HG03571 (cell line): ENCODE measurements around the gene NTS.
A peak's percentile ranks its signal among the peaks of the same experiment; 100 is the strongest.

Source experiments
- ATAC-seq: cut with Tn5 transposase; IDR thresholded peaks from one replicate; pipeline ENCODE4 v1.9.1; 2021; ENCODE audit not compliant: unreplicated experiment

NTS gene, protein sequence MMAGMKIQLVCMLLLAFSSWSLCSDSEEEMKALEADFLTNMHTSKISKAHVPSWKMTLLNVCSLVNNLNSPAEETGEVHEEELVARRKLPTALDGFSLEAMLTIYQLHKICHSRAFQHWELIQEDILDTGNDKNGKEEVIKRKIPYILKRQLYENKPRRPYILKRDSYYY

DNA sequence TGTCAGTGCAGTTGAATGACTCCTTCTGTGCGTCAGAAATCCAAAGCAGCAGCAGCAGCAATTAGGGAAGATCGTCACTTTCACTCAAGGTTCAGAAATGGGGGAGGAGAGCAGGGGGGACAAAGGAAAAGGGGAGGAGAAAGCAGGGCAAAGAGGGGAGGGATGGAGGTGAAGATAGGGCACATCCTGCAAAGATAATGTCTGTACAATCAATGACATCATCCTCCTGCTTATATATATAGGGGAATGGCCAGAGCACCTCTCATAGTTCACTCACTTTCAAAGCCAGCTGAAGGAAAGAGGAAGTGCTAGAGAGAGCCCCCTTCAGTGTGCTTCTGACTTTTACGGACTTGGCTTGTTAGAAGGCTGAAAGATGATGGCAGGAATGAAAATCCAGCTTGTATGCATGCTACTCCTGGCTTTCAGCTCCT lies at the start of gene NTS:
NTS (plus strand) TSS at position 265 of the 431 bp plus-strand sequence; CDS start at position 374, 109 bp downstream.
- peak; percentile 55 for ATAC-seq

DNA sequence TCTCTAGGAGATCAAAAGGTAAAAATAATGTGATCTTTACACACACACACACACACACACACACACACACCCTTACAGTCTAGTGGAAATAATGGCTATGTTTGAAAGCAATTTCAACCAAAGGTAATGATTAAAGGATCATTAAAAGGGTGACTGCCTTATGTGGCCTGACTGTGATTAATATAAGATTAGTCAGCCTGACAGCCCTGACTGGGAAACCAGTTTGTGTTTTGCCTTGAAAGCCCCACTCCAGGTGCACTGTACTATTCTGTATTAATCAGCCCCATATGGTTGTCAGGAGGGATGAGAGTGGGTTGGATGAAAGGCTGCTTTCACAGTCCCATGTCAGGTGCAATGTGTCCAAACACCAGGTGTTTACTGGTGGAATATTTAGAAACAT lies 48.3 kb upstream of the NTS start:
- ATAC-seq = no peak

DNA sequence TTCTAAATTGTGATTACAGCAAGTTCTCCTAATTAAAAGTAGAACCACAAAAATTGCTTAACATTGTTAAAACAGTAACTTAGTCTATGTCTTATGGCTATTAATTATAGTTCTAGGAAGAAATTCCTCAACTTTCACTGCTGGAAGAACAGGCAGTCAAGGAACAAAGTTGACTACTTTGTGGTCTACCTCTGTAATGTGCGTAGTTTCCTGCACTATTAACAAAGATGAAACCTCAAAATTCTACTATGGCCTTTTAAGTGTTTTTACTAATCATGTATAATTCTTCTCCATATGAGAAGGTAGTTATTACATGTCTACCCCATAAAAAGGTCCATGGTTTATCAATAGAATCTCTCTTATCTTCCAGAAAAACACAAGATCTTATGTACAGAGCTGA lies 45.5 kb upstream of the NTS start:
- no peak for ATAC-seq

GRCh38 chr12:85829391-85829790 lies 44.7 kb upstream of the NTS start:
- no peak for ATAC-seq

DNA sequence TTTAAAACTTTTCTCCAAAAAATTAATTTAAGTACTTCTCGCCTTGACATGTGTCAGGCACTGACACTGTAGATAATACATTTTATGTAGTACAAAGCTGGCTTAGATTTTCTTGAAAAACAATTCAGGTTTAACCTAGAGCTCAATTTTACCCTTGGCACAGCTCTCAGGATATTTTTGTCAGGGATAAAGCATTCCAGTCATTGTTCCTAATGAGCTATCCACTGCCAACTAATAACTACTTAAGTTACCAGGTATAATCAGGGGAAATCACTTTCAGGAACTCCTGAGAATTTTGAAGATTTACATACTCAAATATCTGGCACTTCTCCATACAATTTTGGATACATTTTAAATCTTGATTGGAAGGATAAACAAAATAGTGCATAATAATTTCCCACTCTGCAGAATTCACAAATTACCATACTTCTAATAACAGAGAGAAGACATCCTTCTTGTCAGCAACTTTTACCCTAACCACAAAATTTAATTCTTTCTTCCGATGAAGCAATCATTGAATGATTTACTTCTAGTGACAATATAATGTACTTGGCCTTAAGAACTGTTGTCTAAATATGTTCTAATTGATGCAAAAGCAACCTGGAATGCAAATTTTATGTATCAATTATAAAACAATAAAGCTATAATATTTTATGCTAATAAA lies 42.6 kb upstream of the NTS start:
- ATAC-seq = no peak

DNA sequence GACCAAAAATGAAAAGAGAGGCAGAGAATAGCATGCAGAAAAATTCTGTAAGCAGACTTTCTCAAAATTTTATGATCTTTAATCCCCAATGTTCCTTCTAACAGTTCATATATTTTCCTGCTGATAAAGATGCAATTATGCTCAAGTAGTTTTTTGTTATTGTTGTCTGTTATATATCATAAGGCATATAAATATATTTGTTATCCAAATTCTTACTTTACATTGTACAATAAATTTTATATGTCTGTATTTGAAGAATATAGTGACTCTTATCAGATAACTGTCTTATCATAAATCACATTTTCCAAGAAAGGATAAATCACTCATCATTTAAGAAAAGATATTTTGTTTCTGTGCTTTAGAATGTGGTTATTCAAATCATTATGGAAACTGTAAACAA lies 40.5 kb upstream of the NTS start:
- ATAC-seq = no peak

- ATAC-seq = no peak
Measured at GRCh38 chr12:85834378-85834777, 39.7 kb upstream of the NTS start.

DNA sequence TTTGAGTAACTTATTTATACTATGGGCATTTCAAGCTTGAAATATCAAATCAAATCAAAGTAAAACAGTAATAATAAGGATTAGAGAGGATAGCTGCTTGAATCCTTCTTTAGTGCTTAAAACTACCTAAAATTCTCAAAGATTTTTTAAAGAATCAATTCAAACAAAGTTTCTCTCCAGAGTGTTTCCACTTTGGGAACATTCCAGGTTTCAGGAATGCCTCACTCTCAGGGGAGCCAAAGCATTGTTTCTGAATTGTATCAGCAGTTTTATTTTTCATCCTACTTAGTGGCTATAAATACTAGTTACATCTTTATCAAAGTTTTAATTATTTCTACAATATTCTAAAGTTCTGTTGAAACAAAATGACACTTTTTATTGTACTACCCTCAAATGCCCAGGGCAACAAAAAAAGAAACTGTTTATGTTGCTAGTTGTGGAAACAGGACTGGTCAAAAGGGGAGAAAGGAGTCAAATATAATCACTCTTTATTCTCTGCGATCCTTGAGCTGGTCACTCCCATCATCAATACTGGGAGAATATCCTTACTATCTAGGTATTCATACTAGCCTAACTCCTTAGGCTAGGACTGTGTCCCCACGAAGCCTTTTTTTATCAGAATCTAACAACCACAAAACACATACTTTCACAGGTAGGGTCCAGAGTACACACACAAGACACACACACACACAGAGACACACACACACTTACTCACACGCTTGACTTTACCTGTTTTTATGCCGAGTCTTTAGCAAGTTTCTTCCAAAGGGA lies 38.5 kb upstream of the NTS start:
- ATAC-seq = no peak

- ATAC-seq = no peak
Measured at GRCh38 chr12:85836197-85837090, 37.7 kb upstream of the NTS start, which contains the start of gene RASSF9. Gene RASSF9 (minus strand): TSS chr12:85836409. CDS start chr12:85836201, 208 bp downstream.

GRCh38 chr12:85843606-85844310 lies 30.3 kb upstream of the NTS start:
- ATAC-seq = no peak

DNA sequence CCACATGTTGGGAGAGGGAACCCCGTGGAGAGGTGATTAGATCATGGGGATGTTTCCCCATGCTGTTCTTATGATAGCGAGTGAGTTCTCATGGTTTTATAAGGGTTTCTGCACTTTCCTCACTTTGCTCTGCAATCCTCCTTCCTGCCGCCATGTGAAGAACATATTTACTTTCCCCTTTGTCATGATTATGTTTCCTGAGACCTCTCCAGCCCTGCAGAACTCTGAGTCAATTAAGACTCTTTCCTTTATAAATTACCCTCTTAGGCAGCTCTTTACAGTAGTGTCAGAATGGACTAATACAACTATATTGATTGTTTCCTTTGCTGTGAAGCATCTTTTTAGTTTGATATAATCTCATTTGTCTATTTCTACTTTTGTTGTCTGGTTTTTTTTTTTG lies 24.8 kb upstream of the NTS start:
- no peak for ATAC-seq

- no peak for ATAC-seq
Measured at GRCh38 chr12:85855305-85855704, 18.8 kb upstream of the NTS start.

GRCh38 chr12:85856966-85857365 lies 17.1 kb upstream of the NTS start:
- ATAC-seq = no peak

DNA sequence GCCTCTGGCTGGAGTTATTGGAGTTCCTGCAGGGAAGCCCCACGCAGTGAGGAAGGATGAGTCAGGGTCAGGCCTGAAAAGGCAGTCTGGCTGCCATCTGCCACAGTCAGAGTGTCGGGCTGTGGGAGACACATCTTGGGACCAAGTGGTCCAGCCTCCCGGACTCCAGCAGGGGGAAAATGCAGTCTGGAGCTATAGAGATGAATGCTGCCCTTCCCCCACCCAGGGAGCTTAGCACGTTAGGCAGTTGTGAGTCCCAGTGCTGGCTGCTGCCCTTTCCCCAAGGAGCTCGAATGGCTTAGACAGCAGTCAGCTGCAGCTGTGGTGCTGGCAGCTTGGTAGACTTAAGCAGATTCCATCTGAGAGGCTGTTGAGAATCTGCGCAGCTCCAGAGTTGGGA lies 8.2 kb upstream of the NTS start:
- ATAC-seq = no peak

DNA sequence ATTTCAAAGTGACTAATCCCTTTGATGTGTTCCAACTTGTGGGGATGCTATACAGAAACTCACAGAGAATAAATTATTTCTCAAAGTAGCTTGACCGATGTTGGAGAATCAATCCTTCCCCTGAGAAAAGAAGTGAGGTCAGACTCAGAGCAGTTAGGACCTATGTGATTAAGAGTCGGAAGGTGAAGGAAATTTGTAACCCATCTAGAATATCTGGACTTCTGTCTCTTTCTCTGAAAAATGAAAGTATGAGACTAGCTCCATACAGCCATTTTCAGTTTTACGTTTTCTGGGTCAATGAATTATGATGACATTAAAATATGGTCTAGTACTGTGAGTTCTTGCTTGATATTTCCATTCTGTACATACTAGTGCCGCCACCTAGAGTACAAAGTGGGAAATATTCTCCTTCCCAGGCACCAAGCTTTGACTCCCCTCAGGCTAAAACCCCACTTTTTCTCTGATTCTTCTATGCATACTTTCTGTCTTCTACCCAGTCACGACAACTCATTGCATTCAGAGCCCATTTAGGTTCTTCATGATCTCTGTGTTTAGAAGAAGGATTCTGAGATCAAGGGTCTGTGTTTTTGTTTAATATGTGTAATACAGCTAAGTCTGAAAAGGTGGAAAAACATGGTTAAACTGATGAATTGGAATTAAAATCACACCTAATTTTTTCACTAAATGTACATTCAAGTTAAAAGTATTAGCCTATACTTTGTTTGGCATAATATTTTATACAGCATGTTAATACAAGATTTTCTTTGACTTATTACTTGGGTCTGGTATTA lies 6.9 kb upstream of the NTS start:
- ATAC-seq = peak; percentile 94

DNA sequence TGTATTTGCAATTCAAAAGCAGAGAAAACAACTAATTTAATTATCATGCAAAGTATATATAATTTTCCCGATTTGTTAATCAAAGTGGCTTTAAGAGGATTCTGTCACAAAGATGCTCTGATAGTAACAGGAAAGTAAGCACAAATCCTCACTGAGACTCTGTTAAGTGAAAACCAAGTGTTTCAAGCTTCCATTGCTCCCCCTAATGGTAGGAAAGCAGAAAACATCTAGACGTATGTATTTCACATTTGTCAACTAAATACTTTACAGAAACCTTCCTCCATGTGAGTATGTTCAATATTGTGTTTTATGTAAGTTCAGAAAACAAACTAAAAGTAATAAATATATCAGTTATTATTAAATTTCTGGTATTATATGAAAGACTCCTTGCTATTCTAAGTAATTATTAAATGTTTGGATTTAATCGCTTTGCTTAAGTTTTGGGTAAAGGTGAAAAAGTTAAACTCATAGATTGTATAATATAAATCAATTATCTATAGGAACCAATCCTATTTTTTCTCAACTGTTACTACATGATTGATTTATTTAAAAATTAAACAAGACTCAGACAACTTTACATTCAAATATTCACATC lies 1.5 kb upstream of the NTS start:
- peak; percentile 81 for ATAC-seq

GRCh38 chr12:85877459-85877858 lies 3.4 kb downstream of the NTS start:
- ATAC-seq = no peak

- ATAC-seq = no peak
Measured at GRCh38 chr12:85883763-85884162, 9.7 kb downstream of the NTS start.

DNA sequence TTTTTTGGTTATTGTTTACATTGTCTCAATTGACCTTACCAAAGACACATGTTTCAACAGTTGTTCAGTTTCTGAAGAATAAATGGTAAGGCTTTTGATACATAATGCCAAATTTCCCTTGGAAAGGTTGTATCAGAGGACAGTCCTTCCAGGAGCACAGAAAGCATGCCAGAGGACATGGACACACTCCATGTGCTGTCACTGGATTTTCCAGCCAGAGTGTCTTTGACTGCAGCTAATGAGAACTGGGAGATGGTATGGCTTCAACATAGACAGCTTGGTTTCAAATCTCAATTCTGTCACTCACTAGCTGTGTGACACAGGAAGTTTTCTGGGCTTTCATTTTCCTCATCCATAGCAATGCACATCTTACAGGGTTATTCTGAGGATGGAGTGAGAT lies 20.6 kb downstream of the NTS start:
- no peak for ATAC-seq
